Cerebellar cortex (tissue), 1 donor: Measurements from ENCODE around the gene HOXA3.
A peak's percentile ranks its signal among the peaks of the same experiment; 100 is the strongest.

Source experiments
- DNase-seq: peaks from one replicate; pipeline ENCODE4 v3.0.0-alpha.2; 2015; ENCODE audit warnings: low spot score

The HOXA3 gene

GRCh38 chr7:27151931-27152815, at the start of gene HOXA3:
Gene HOXA3 (minus strand): TSS chr7:27152583. CDS start chr7:27110640, 41,943 bp downstream.
- DNase-seq: no peak

- no peak for DNase-seq
Measured at GRCh38 chr7:27201580-27202017, 49.2 kb upstream of the HOXA3 start.

- no peak for DNase-seq
Measured at GRCh38 chr7:27200761-27201579, 48.6 kb upstream of the HOXA3 start.

- DNase-seq: no peak
Measured at GRCh38 chr7:27199849-27200760, 47.7 kb upstream of the HOXA3 start, which contains the start of gene HOXA13. Gene HOXA13 (minus strand): TSS chr7:27200091. CDS start chr7:27200077, 14 bp downstream.

GRCh38 chr7:27198871-27199801, 46.8 kb upstream of the HOXA3 start:
- no peak for DNase-seq

GRCh38 chr7:27198138-27198841, 45.9 kb upstream of the HOXA3 start:
- DNase-seq: no peak

- DNase-seq: no peak
Measured at GRCh38 chr7:27197137-27198042, 45.0 kb upstream of the HOXA3 start.

GRCh38 chr7:27196287-27196767, 43.9 kb upstream of the HOXA3 start:
- peak; percentile 65 for DNase-seq

GRCh38 chr7:27194686-27195379, 42.5 kb upstream of the HOXA3 start:
- no peak for DNase-seq

GRCh38 chr7:27194002-27194352, 41.6 kb upstream of the HOXA3 start:
- DNase-seq: no peak

- no peak for DNase-seq
Measured at GRCh38 chr7:27193335-27194001, 41.1 kb upstream of the HOXA3 start.

- no peak for DNase-seq
Measured at GRCh38 chr7:27192546-27193334, 40.4 kb upstream of the HOXA3 start.

- no peak for DNase-seq
Measured at GRCh38 chr7:27191833-27192545, 39.6 kb upstream of the HOXA3 start.

- no peak for DNase-seq
Measured at GRCh38 chr7:27191161-27191731, 38.9 kb upstream of the HOXA3 start.

- DNase-seq: no peak
Measured at GRCh38 chr7:27189997-27190748, 37.8 kb upstream of the HOXA3 start.
